GM19099 (cell line): ENCODE data around the gene ARL6IP6.

Experiments used
- POLR2A ChIP-seq: IDR thresholded peaks from 3 replicates; pipeline ENCODE4 v1.6.1; 2011; ENCODE audit warnings: low read depth; ENCODE audit not compliant: insufficient read length; ENCODE audit errors: extremely low read depth

ARL6IP6 gene

GRCh38 chr2:152718076-152718908 is at the start of gene ARL6IP6:
Gene ARL6IP6 (plus strand): TSS chr2:152718620. CDS start chr2:152718625, 5 bp downstream.
- TF ChIP-seq POLR2A, result peak; percentile 87

DNA sequence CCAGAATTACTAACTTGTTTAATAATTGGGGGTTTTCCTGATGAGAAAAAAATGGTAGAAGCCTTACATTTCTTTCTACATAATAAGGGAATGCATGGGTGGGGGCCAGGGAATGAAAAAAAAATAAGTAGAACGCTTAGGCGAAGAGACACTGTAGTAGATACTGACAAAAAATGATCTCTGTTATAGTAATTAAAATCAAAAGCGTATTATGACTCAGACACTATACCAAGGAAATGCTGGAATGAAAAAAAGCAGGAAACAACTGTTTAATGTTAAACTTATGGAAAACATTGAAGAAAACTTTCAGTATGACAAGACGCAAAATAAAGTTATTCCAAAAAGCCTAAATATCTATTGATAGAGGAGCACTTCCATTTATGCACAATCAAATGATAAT is 44.1 kb upstream of the ARL6IP6 start:
- TF ChIP-seq POLR2A, result no peak

GRCh38 chr2:152676461-152676860 is 42.0 kb upstream of the ARL6IP6 start:
- no peak for TF ChIP-seq POLR2A

- TF ChIP-seq POLR2A, result no peak
Observed at GRCh38 chr2:152678808-152679207, 39.6 kb upstream of the ARL6IP6 start.

DNA sequence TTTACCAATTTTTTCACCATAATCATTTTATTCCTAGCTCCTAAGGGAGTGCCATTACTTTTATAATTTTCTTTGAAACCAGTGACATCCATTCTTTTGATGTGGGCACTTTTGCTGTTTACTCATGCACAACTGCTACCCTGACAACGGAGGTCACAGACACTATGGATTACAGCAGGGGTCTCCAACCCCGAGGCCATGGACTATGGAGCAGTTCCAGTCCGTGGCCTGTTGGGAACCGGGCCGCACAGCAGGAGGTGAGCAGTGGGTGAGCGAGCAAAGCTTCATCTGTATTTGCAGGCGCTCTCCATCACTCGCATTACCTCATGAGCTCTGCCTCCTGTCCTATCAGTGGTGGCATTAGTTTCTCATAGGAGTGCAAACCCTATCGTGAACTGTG is 35.8 kb upstream of the ARL6IP6 start:
- no peak for TF ChIP-seq POLR2A

DNA sequence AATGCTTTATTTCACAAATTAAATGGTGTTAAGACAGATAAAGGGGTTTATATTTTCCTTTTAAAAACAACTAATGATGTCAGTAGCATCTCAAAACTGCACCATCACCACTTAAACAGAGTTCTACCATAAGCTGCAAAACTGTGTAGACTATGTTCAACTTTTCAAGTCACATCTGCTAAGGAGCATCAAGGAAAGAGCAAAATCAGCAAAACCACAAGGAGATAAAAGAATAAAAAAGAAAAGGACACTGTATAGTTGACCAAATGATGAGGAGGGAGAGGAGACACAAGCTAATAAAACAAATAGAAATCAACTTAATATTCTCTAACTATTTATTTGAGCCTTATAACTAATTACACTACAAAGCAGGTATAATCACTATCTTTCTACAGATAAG is 35.0 kb upstream of the ARL6IP6 start:
- no peak for TF ChIP-seq POLR2A

DNA sequence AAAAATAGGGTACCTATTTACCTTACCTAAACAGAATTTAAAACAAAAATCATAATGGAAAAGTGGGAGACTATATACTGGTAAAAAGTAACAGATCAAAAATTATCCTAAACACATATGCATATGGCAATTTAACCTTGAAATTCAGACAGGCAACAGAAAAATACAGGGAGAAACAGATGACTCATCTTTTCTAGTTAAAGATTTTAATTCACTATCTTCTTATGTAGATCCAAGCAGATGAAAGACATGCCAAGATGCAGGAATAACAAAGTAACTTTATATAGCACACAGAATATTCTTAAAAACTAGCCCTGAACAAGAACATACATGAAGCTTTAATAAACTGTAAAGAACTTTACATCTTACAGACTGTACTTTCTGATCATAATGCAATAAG is 32.1 kb upstream of the ARL6IP6 start:
- TF ChIP-seq POLR2A, result no peak

GRCh38 chr2:152693033-152693432 is 25.4 kb upstream of the ARL6IP6 start:
- TF ChIP-seq POLR2A, result no peak

GRCh38 chr2:152694161-152694661 is 24.2 kb upstream of the ARL6IP6 start:
- TF ChIP-seq POLR2A, result no peak

- TF ChIP-seq POLR2A, result no peak
Observed at GRCh38 chr2:152695763-152696162, 22.7 kb upstream of the ARL6IP6 start.

GRCh38 chr2:152696476-152696875 is 21.9 kb upstream of the ARL6IP6 start:
- no peak for TF ChIP-seq POLR2A

DNA sequence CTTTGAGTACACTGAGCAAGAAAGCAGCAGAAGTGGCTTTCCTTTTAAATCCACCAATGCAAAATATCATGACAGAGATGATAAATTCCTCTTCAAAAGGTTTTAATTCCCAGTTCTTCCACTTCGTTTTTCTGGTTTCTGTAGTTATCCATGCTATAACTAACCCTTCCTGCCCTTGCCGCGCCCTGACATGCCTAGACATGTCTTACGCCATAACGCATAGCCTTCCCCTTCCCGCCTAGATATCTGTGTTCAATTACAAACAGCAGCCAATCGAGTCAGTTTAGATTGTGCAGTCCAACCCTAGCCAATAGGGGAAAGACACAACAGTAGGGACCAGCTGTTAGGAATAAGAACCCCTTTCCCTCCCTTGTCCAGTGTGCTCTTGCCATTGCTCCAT is 17.2 kb upstream of the ARL6IP6 start:
- TF ChIP-seq POLR2A, result no peak

GRCh38 chr2:152706477-152707021 is 11.9 kb upstream of the ARL6IP6 start:
- TF ChIP-seq POLR2A, result no peak

DNA sequence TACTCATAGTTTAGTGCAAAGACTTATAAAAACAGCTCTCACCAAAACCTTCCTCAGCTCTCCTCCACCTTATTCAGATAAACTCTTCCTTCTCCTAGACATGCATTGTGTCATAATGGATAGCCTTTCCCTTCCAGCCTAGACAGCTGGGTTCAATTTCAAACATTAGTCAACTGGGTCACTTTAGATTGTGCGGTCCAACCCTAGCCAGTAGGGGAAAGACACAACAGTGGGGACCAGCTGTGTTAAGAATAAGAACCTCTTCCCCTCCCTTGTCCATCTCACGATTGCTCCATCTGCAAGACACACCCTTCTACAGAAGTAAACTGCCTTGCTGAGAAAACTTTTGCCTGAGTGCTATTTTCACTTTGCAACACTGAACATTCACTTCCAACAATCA is 9.7 kb upstream of the ARL6IP6 start:
- TF ChIP-seq POLR2A, result no peak

GRCh38 chr2:152710713-152711112 is 7.7 kb upstream of the ARL6IP6 start:
- no peak for TF ChIP-seq POLR2A

DNA sequence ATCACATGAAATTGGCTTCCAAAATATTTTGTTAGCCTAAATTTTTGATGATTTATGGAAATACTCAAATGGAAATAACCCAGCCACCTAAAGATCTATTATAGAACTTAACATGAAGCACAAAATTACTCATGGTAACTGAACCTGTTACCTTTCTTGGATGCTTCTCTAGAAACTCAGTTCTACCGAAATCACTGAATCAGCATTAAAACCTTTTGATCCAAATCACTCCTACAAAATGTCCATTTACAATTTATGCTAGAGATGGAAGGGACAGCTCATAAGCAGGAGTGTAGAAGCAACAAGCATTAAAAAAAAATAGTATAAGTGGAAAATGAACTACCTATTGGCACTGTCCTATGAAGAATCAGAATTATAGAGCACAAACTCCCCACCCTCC is 3.3 kb upstream of the ARL6IP6 start:
- TF ChIP-seq POLR2A, result no peak
